Measurements from ENCODE around the gene MAB21L2.
A peak's percentile ranks its signal among the peaks of the same experiment; 100 is the strongest.

The MAB21L2 gene

GRCh38 chr4:150574678-150575077 is 7.3 kb upstream of the MAB21L2 start:
- H3K4me3 ChIP-seq (replicated peaks; ENCODE audit: low read depth, low read length) = no peak overlapping the region
- DNase-seq (ENCODE audit: low read depth) = no peak
- no peak for TF ChIP-seq CTCF (IDR thresholded peaks at IDR 0.05; ENCODE audit: low read length, missing control alignments)

- no peak overlapping the region for H3K4me3 ChIP-seq (replicated peaks; ENCODE audit: low read depth, low read length)
- no peak for TF ChIP-seq CTCF (IDR thresholded peaks at IDR 0.05; ENCODE audit: low read length, missing control alignments)
- DNase-seq (ENCODE audit: low read depth) = no peak
These were observed 4.2 kb upstream of the MAB21L2 start for GRCh38 chr4:150577796-150578195.

GRCh38 chr4:150578745-150579501 is 3.0 kb upstream of the MAB21L2 start:
- H3K4me3 ChIP-seq (replicated peaks; ENCODE audit: low read depth, low read length) = peak overlapping the region; percentile 52
- no peak for TF ChIP-seq CTCF (IDR thresholded peaks at IDR 0.05; ENCODE audit: low read length, missing control alignments)
- peak; percentile 23 for DNase-seq (ENCODE audit: low read depth)

- DNase-seq (ENCODE audit: low read depth) = peak; percentile 31
- peak overlapping the region; percentile 52 for H3K4me3 ChIP-seq (replicated peaks; ENCODE audit: low read depth, low read length)
- TF ChIP-seq CTCF (IDR thresholded peaks at IDR 0.05; ENCODE audit: low read length, missing control alignments) = no peak
These were observed 2.3 kb upstream of the MAB21L2 start for GRCh38 chr4:150579551-150580234.

GRCh38 chr4:150580306-150580705 is 1.6 kb upstream of the MAB21L2 start:
- H3K4me3 ChIP-seq (replicated peaks; ENCODE audit: low read depth, low read length) = peak overlapping the region; percentile 52
- DNase-seq (ENCODE audit: low read depth) = no peak
- no peak for TF ChIP-seq CTCF (IDR thresholded peaks at IDR 0.05; ENCODE audit: low read length, missing control alignments)

- peak overlapping the region; percentile 58 for H3K4me3 ChIP-seq (replicated peaks; ENCODE audit: low read depth, low read length)
- no peak for TF ChIP-seq CTCF (IDR thresholded peaks at IDR 0.05; ENCODE audit: low read length, missing control alignments)
- no peak for DNase-seq (ENCODE audit: low read depth)
These were observed 820 bp upstream of the MAB21L2 start for GRCh38 chr4:150581056-150581605.

Measured in fibroblast of pulmonary artery (primary cell).